ENCODE results near the gene PPBP.
"Not testable (repeated sequence)": the region's sequence is repeated elsewhere in the genome, so short reads cannot be mapped to it uniquely, and the experiment has no call there.

Gene PPBP

DNA sequence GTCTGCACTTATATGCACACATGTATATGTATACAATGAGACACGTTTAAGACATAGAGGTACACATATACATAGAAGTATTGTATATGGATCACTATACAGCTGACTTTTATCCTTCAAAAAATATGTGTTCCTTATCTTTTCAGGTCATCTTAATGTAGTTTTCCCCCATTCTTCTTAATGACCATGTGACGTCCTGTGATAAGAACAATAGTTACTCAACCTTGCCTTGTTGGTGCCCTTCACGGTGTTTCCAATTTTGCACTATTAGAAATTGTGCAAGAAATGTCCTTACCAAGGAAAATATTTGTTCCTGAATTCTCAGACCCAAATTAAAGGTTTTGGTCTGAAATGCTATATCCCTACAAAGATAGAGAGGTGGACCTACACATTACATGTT is 1.0 kb upstream of the PPBP start:
- no peak for DNase-seq
- no peak overlapping the region for H3K4me3 ChIP-seq (ENCODE audit: low read depth in 1 of 2, low read length in 2 of 2)
- H2AFZ ChIP-seq (ENCODE audit: low read depth, low read length), result no peak overlapping the region
- no peaks in the 10 kb centered on the region for H3K27me3 ChIP-seq (ENCODE audit: insufficient read depth, low read length, poor library complexity)
- no peak overlapping the region for H3K4me2 ChIP-seq (ENCODE audit: insufficient read depth, low read length)
- no peak for TF ChIP-seq EZH2 (IDR thresholded peaks at IDR 0.05; ENCODE audit: borderline replicate concordance, low read depth, low read length, severe bottlenecking)
- TF ChIP-seq CTCF (IDR thresholded peaks at IDR 0.05; ENCODE audit: borderline replicate concordance, extremely low read depth, low read length, poor library complexity, severe bottlenecking), result no peak
- no peaks in the 10 kb centered on the region for H3K4me1 ChIP-seq (ENCODE audit: insufficient read depth, low read length)
- no peaks in the 10 kb centered on the region for H3K36me3 ChIP-seq (ENCODE audit: insufficient read depth, low read length)
- no peak for ATAC-seq (ENCODE audit: insufficient read depth, low read depth)
- H3K9me3 ChIP-seq (ENCODE audit: insufficient read depth, low read length, severe bottlenecking), result no peaks in the 10 kb centered on the region
- no peak overlapping the region for H3K9ac ChIP-seq (ENCODE audit: low read depth, low read length)
- H3K79me2 ChIP-seq (ENCODE audit: insufficient read depth, low read length), result no peaks in the 10 kb centered on the region
- no peaks in the 10 kb centered on the region for H4K20me1 ChIP-seq (ENCODE audit: insufficient read depth, low read length)
- H3K27ac ChIP-seq (ENCODE audit: low read length), result no peak overlapping the region

- Histone ChIP-seq H3K27me3 (ENCODE audit: insufficient read depth, low read length, poor library complexity) (no peaks in the 10 kb centered on the region), H3K27ac (ENCODE audit: low read length) (no peak overlapping the region), H3K4me1 (ENCODE audit: insufficient read depth, low read length) (no peaks in the 10 kb centered on the region), H3K4me2 (ENCODE audit: insufficient read depth, low read length) (no peak overlapping the region), H3K79me2 (ENCODE audit: insufficient read depth, low read length) (no peaks in the 10 kb centered on the region), H3K36me3 (ENCODE audit: insufficient read depth, low read length) (no peaks in the 10 kb centered on the region), H2AFZ (ENCODE audit: low read depth, low read length) (no peak overlapping the region), H3K9ac (ENCODE audit: low read depth, low read length) (no peak overlapping the region), H3K9me3 (ENCODE audit: insufficient read depth, low read length, severe bottlenecking) (no peaks in the 10 kb centered on the region), H4K20me1 (ENCODE audit: insufficient read depth, low read length) (no peaks in the 10 kb centered on the region), H3K4me3 (ENCODE audit: low read depth in 1 of 2, low read length in 2 of 2) (no peak overlapping the region)
- TF ChIP-seq CTCF (IDR thresholded peaks at IDR 0.05; ENCODE audit: borderline replicate concordance, extremely low read depth, low read length, poor library complexity, severe bottlenecking) (no peak), EZH2 (IDR thresholded peaks at IDR 0.05; ENCODE audit: borderline replicate concordance, low read depth, low read length, severe bottlenecking) (no peak)
- ATAC-seq (ENCODE audit: insufficient read depth, low read depth), result no peak
- DNase-seq, result no peak
Observed at GRCh38 chr4:73985528-73985852, 2.5 kb downstream of the PPBP start.

DNA sequence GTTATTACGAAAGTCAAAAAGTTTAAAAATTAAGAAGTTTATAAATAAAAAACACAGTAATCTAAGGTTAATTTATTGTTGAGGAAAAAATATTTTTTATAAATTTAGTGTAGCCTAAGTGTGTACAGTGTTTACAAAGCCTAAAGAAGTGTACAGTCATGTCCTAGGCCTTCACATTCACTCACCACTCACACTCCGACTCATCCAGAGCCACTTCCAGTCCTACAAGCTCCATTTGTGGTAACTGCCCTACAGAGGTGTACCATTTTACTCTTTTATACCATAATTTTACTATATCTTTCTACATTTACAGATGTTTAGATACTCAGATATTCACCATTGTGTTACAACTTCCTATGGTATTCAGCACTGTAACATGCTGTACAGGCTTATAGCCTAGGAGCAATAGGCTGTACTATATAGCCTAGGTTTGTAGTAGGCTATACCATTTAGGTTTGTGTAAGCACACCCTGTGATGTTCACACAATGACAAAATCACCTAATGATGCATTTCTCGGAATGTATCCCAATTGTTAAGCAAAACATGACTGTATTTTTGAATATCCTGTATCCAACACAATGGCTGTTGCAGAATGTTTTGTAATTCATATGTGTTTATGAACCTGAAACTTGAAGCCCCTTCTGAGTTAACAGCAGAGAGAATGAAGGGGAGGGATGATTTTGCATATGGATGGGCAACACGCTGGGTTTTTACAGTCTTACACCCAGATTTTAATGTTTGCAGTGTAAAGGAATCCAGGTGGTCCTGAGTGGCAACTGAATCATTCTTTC is 3.1 kb downstream of the PPBP start:
- no peaks in the 10 kb centered on the region for H3K4me1 ChIP-seq (ENCODE audit: insufficient read depth, low read length)
- no peak overlapping the region for H2AFZ ChIP-seq (ENCODE audit: low read depth, low read length)
- no peak overlapping the region for H3K4me3 ChIP-seq (ENCODE audit: low read depth in 1 of 2, low read length in 2 of 2)
- H3K9ac ChIP-seq (ENCODE audit: low read depth, low read length), result no peak overlapping the region
- no peak for ATAC-seq (ENCODE audit: insufficient read depth, low read depth)
- H3K27ac ChIP-seq (ENCODE audit: low read length), result no peak overlapping the region
- DNase-seq, result no peak
- H3K36me3 ChIP-seq (ENCODE audit: insufficient read depth, low read length), result no peaks in the 10 kb centered on the region
- TF ChIP-seq CTCF (IDR thresholded peaks at IDR 0.05; ENCODE audit: borderline replicate concordance, extremely low read depth, low read length, poor library complexity, severe bottlenecking), result no peak
- TF ChIP-seq EZH2 (IDR thresholded peaks at IDR 0.05; ENCODE audit: borderline replicate concordance, low read depth, low read length, severe bottlenecking), result no peak
- H4K20me1 ChIP-seq (ENCODE audit: insufficient read depth, low read length), result no peaks in the 10 kb centered on the region
- no peaks in the 10 kb centered on the region for H3K79me2 ChIP-seq (ENCODE audit: insufficient read depth, low read length)
- H3K9me3 ChIP-seq (ENCODE audit: insufficient read depth, low read length, severe bottlenecking), result no peaks in the 10 kb centered on the region
- H3K27me3 ChIP-seq (ENCODE audit: insufficient read depth, low read length, poor library complexity), result no peaks in the 10 kb centered on the region
- no peak overlapping the region for H3K4me2 ChIP-seq (ENCODE audit: insufficient read depth, low read length)

DNA sequence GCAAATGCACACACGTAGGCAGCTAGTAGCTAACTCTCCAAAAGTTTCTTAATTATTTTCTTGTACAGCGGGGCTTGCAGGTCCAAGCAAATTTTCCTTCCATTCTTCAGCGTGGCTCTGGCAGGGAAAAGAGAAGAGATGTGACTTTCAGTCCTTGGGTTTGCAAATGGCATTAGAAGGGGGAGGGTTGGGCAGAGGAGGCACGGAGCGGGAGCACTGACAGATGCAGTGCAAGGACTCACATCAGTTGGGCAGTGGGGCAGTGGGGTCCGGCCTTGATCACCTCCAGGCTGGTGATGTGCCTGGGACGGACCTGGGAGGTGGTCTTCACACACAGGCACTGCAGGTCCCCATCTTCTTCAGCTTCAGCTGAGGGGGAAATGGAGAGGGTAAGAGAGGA is 6.8 kb downstream of the PPBP start:
- not testable (repeated sequence) for ATAC-seq (ENCODE audit: insufficient read depth, low read depth); DNase-seq; H3K9me3 ChIP-seq (ENCODE audit: insufficient read depth, low read length, severe bottlenecking); H3K4me1 ChIP-seq (ENCODE audit: insufficient read depth, low read length); H3K27me3 ChIP-seq (ENCODE audit: insufficient read depth, low read length, poor library complexity); H3K36me3 ChIP-seq (ENCODE audit: insufficient read depth, low read length); H2AFZ ChIP-seq (ENCODE audit: low read depth, low read length); H3K9ac ChIP-seq (ENCODE audit: low read depth, low read length); H3K27ac ChIP-seq (ENCODE audit: low read length); H4K20me1 ChIP-seq (ENCODE audit: insufficient read depth, low read length); H3K4me3 ChIP-seq (ENCODE audit: low read depth in 1 of 2, low read length in 2 of 2); H3K79me2 ChIP-seq (ENCODE audit: insufficient read depth, low read length); H3K4me2 ChIP-seq (ENCODE audit: insufficient read depth, low read length)

Data from DND-41 (cell line).